ENCODE results near the gene TLR7.

TLR7 gene

GRCh38 chrX:12934850-12935249, 68.0 kb downstream of the TLR7 start:
- DNase-seq: no peak

DNA sequence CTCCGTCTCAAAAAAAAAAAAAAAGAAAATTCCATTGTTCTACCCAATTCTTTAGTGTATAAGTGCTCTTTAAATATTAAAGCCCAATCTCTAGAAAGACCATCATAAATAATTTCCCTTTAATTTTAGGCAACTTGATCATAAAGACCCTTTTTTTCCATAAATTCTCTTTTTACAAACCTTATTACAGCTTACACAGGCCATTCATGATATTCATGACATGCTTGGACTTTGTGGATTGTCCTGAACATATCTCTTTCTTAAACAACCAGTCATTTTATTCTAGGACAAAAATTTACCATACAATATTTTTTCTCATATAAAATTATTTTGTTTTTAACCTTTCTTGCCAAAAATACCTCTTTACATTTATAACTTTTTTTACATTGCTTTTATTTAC, 70.1 kb downstream of the TLR7 start:
- DNase-seq: no peak
